ENCODE measurements around the gene IGSF23. TPM values are rescaled to one million over a fixed set of nuclear protein-coding genes. Genes with fewer than 3 reads are reported as not detected.

Gene IGSF23
- total and polyA plus RNA-seq, 2 experiments from 2014 or later, result not detected

DNA sequence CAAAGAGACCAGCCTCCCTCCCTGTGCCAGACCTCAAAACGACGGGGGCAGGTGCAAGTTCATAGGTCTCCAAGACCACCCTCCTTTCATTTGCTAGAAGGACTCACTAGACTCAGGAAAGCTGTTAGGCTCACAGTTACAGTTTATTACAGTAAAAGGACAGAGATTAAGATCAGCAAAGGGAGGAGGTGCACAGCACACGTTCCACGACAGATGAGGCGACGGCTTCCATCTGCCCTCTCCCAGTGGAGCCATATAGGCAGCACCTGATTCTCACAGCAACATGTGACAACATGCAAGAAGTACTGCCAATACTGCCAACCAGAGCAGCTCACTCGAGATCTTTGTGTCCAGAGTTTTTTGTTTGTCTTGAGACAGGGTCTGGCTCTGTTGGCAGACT lies 48.5 kb downstream of the IGSF23 start (continued):
- TF ChIP-seq ZNF114 (CRISPR knock-in tag; IDR thresholded peaks at IDR 0.05) (no peak), EZH2 (IDR thresholded peaks at IDR 0.05; ENCODE audit: low read depth, unreplicated experiment) (no peak), CREB1 (CRISPR knock-in tag; IDR thresholded peaks at IDR 0.05; ENCODE audit: low read depth) (no peak), STAT1 (IDR thresholded peaks at IDR 0.05; ENCODE audit: unreplicated experiment) (no peak), ZNF331 (CRISPR knock-in tag; IDR thresholded peaks at IDR 0.05; ENCODE audit: low read depth) (no peak), POLR2AphosphoS5 (IDR thresholded peaks at IDR 0.05; ENCODE audit: low read depth) (no peak), JUNB (IDR thresholded peaks at IDR 0.05; ENCODE audit: unreplicated experiment) (no peak), NANOG (IDR thresholded peaks at IDR 0.05; ENCODE audit: borderline replicate concordance) (no peak), EZH2phosphoT487 (IDR thresholded peaks at IDR 0.05; ENCODE audit: unreplicated experiment) (no peak)
- TF ChIP-seq, protein P1, sequence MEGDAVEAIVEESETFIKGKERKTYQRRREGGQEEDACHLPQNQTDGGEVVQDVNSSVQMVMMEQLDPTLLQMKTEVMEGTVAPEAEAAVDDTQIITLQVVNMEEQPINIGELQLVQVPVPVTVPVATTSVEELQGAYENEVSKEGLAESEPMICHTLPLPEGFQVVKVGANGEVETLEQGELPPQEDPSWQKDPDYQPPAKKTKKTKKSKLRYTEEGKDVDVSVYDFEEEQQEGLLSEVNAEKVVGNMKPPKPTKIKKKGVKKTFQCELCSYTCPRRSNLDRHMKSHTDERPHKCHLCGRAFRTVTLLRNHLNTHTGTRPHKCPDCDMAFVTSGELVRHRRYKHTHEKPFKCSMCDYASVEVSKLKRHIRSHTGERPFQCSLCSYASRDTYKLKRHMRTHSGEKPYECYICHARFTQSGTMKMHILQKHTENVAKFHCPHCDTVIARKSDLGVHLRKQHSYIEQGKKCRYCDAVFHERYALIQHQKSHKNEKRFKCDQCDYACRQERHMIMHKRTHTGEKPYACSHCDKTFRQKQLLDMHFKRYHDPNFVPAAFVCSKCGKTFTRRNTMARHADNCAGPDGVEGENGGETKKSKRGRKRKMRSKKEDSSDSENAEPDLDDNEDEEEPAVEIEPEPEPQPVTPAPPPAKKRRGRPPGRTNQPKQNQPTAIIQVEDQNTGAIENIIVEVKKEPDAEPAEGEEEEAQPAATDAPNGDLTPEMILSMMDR (conservative IDR thresholded peaks at IDR 0.05; ENCODE audit: low read depth in 2 of 2), result no peak

DNA sequence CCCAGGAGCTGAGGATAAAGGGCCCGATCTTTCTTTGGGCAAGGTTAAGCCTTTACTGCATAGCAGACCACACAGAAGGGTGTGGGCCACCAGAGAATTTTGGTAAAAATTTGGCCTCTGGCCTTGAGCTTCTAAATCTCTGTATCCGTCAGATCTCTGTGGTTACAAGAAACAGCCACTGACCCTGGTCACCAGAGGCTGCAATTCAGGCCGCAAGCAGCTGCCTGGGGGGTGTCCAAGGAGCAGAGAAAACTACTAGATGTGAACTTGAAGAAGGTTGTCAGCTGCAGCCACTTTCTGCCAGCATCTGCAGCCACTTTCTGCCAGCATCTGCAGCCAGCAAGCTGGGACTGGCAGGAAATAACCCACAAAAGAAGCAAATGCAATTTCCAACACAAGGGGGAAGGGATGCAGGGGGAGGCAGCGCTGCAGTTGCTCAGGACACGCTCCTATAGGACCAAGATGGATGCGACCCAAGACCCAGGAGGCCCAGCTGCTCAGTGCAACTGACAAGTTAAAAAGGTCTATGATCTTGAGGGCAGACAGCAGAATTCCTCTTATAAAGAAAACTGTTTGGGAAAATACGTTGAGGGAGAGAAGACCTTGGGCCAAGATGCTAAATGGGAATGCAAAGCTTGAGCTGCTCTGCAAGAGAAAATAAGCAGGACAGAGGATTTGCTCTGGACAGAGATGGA lies 49.5 kb downstream of the IGSF23 start:
- H3K9me3 Mint-ChIP-seq, result no peaks in the 10 kb centered on the region; the same call in none of the 3 replicates
- H3K27ac Mint-ChIP-seq, result no peak overlapping the region
- Histone ChIP-seq H3K9me2 (ENCODE audit: insufficient read depth) (no peaks in the 10 kb centered on the region), H4K20me1 (replicated peaks; ENCODE audit: insufficient read depth) (0 out of 2 replicates have a peak, but pooled peaks cover 3% of the 10 kb centered on the region), H3K4me2 (no peak overlapping the region), H3K79me2 (replicated peaks; ENCODE audit: insufficient read depth) (no peaks in the 10 kb centered on the region), H3K27me3 (ENCODE audit: insufficient read depth) (no peaks in the 10 kb centered on the region), H3F3A (replicated peaks; ENCODE audit: low read depth) (0 out of 2 replicates have a peak, but pooled peaks cover 4% of the 10 kb centered on the region), H3K27ac (ENCODE audit: low read depth) (no peak overlapping the region), H3K4me3 (no peak overlapping the region), H2AFZ (no peak overlapping the region), H3K4me1 (ENCODE audit: insufficient read depth) (0 out of 2 replicates have a peak, but pooled peaks cover 6% of the 10 kb centered on the region), H3K36me3 (ENCODE audit: insufficient read depth) (peaks cover 9% of the 10 kb centered on the region)
- H3K4me3 Mint-ChIP-seq, result no peak overlapping the region
- ATAC-seq (no peak), DNase-seq (ENCODE audit: low spot score) (no peak)
- H3K36me3 Mint-ChIP-seq (ENCODE audit: low read depth), result peaks cover 29% of the 10 kb centered on the region
- H3K4me1 Mint-ChIP-seq, result no peaks in the 10 kb centered on the region
- TF ChIP-seq, protein P2, sequence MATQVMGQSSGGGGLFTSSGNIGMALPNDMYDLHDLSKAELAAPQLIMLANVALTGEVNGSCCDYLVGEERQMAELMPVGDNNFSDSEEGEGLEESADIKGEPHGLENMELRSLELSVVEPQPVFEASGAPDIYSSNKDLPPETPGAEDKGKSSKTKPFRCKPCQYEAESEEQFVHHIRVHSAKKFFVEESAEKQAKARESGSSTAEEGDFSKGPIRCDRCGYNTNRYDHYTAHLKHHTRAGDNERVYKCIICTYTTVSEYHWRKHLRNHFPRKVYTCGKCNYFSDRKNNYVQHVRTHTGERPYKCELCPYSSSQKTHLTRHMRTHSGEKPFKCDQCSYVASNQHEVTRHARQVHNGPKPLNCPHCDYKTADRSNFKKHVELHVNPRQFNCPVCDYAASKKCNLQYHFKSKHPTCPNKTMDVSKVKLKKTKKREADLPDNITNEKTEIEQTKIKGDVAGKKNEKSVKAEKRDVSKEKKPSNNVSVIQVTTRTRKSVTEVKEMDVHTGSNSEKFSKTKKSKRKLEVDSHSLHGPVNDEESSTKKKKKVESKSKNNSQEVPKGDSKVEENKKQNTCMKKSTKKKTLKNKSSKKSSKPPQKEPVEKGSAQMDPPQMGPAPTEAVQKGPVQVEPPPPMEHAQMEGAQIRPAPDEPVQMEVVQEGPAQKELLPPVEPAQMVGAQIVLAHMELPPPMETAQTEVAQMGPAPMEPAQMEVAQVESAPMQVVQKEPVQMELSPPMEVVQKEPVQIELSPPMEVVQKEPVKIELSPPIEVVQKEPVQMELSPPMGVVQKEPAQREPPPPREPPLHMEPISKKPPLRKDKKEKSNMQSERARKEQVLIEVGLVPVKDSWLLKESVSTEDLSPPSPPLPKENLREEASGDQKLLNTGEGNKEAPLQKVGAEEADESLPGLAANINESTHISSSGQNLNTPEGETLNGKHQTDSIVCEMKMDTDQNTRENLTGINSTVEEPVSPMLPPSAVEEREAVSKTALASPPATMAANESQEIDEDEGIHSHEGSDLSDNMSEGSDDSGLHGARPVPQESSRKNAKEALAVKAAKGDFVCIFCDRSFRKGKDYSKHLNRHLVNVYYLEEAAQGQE (IDR thresholded peaks at IDR 0.05; ENCODE audit: unreplicated experiment), result no peak
- TF ChIP-seq ZNF114 (CRISPR knock-in tag; IDR thresholded peaks at IDR 0.05), result no peak
- no peak for TF ChIP-seq EZH2phosphoT487 (IDR thresholded peaks at IDR 0.05; ENCODE audit: unreplicated experiment)
- TF ChIP-seq, protein P1 (conservative IDR thresholded peaks at IDR 0.05; ENCODE audit: low read depth in 2 of 2), result no peak
- TF ChIP-seq NANOG (IDR thresholded peaks at IDR 0.05; ENCODE audit: borderline replicate concordance), result no peak
- H3K27me3 Mint-ChIP-seq (ENCODE audit: insufficient read depth, low read depth, poor library complexity), result peaks cover 7% of the 10 kb centered on the region

Data from GM23338 (cell line).